CD14-positive monocyte (primary cell): ENCODE data around the gene ADAM11. TPM values are rescaled to one million over a fixed set of nuclear protein-coding genes. Genes with fewer than 3 reads are reported as not detected.

ENCODE experiments used
- DNase-seq, 3 donors: peaks; one replicate each; pipeline ENCODE4 v3.0.0-alpha.2; 2011 to 2022
- H2AFZ ChIP-seq: 2 replicates; pipeline ENCODE4 v1.6.0; 2012; ENCODE audit warnings: mild to moderate bottlenecking, low read depth, low read length, inconsistent platforms; ENCODE audit not compliant: insufficient read depth, poor library complexity, severe bottlenecking
- H3K27ac ChIP-seq, 2 donors: 1 replicate in 1 of 2; 2 replicates in 1 of 2; pipeline ENCODE4 v1.5.1; 2012 to 2013; ENCODE audit warnings: low read length in 2 of 2, control low read depth in 1 of 2, inconsistent platforms in 1 of 2, low read depth in 1 of 2, mild to moderate bottlenecking in 1 of 2
- H3K27me3 ChIP-seq, 2 donors: one replicate each; pipeline versions ENCODE4 v1.6.0 to v1.6.1; 2011 to 2013; ENCODE audit warnings: low read length in 2 of 2; ENCODE audit not compliant: control insufficient read depth in 2 of 2, insufficient read depth in 2 of 2
- H3K36me3 ChIP-seq, 2 donors: replicated peaks in 1 of 2; 1 replicate in 1 of 2; 2 replicates in 1 of 2; pipeline versions ENCODE4 v1.5.1 to v1.6.1; 2012 to 2013; ENCODE audit warnings: low read length in 2 of 2, control low read depth in 1 of 2, inconsistent platforms in 1 of 2, mild to moderate bottlenecking in 1 of 2; ENCODE audit not compliant: insufficient read depth in 2 of 2, control insufficient read depth in 1 of 2
- H3K4me1 ChIP-seq, 2 donors: 1 replicate in 1 of 2; 2 replicates in 1 of 2; pipeline versions ENCODE4 v1.5.1 to v1.6.1; 2012 to 2013; ENCODE audit warnings: low read length in 2 of 2, control low read depth in 1 of 2, inconsistent platforms in 1 of 2, mild to moderate bottlenecking in 1 of 2, moderate library complexity in 1 of 2; ENCODE audit not compliant: insufficient read depth in 2 of 2, control insufficient read depth in 1 of 2
- H3K4me2 ChIP-seq: replicated peaks from 2 replicates; pipeline ENCODE3; 2012; ENCODE audit warnings: low read length, moderate library complexity, mild to moderate bottlenecking; ENCODE audit not compliant: poor library complexity, severe bottlenecking; ENCODE audit errors: extremely low read depth
- H3K4me3 ChIP-seq, 3 experiments: fragments of 200-600 bp in 1 of 3; sonication (generic) in 1 of 3; replicated peaks in 1 of 3; 1 replicate in 2 of 3; 2 replicates in 1 of 3; pipeline ENCODE4 v1.5.1; 2011 to 2013; ENCODE audit warnings: low read length in 3 of 3, mild to moderate bottlenecking in 3 of 3, control low read depth in 2 of 3, low read depth in 2 of 3, inconsistent platforms in 1 of 3, moderate library complexity in 1 of 3
- H3K79me2 ChIP-seq: 2 replicates; pipeline ENCODE4 v1.6.0; 2012; ENCODE audit warnings: mild to moderate bottlenecking, control low read depth, inconsistent platforms, low read length, moderate library complexity; ENCODE audit not compliant: insufficient read depth
- H3K9ac ChIP-seq: 2 replicates; pipeline ENCODE4 v1.6.0; 2017; ENCODE audit warnings: low read length, mild to moderate bottlenecking; ENCODE audit not compliant: insufficient read depth, poor library complexity, severe bottlenecking
- H3K9me3 ChIP-seq, 2 donors: replicated peaks in 1 of 2; 1 replicate in 1 of 2; 2 replicates in 1 of 2; pipeline versions ENCODE4 v1.5.1 to v1.6.1; 2012 to 2013; ENCODE audit warnings: low read length in 2 of 2, control low read depth in 1 of 2; ENCODE audit not compliant: control insufficient read depth in 1 of 2, insufficient read depth in 1 of 2
- H4K20me1 ChIP-seq: 2 replicates; pipeline ENCODE4 v1.6.0; 2012; ENCODE audit warnings: mild to moderate bottlenecking, low read length, control low read depth, moderate library complexity; ENCODE audit not compliant: insufficient read depth
- H3K27ac Mint-ChIP-seq, 7 donors: one replicate each; pipeline ENCODE4 v1.8.0; 2020; ENCODE audit warnings: mild to moderate bottlenecking in 7 of 7, mixed read lengths in 7 of 7, moderate library complexity in 6 of 7, inconsistent platforms in 2 of 7
- H3K27me3 Mint-ChIP-seq, 3 donors: one replicate each; pipeline ENCODE4 v1.8.0; 2021 to 2022; ENCODE audit warnings: low read depth in 3 of 3, mild to moderate bottlenecking in 3 of 3, mixed read lengths in 3 of 3, moderate library complexity in 3 of 3, inconsistent platforms in 1 of 3
- H3K36me3 Mint-ChIP-seq, 2 donors: one replicate each; pipeline ENCODE4 v1.8.0; 2020; ENCODE audit warnings: mixed read lengths in 2 of 2, inconsistent platforms in 1 of 2, mild to moderate bottlenecking in 1 of 2
- H3K4me1 Mint-ChIP-seq: one replicate; pipeline ENCODE4 v1.8.0; 2020; ENCODE audit warnings: mild to moderate bottlenecking, mixed read lengths
- H3K4me3 Mint-ChIP-seq, 2 donors: one replicate each; pipeline ENCODE4 v1.8.0; 2020; ENCODE audit warnings: mild to moderate bottlenecking in 2 of 2, mixed read lengths in 2 of 2, moderate library complexity in 1 of 2
- H3K9me3 Mint-ChIP-seq, 7 donors: one replicate each; pipeline ENCODE4 v1.8.0; 2020 to 2022; ENCODE audit warnings: mixed read lengths in 7 of 7, mild to moderate bottlenecking in 6 of 7, moderate library complexity in 6 of 7, inconsistent platforms in 2 of 7
- WGBS: methylation state at CpG from one replicate; pipeline ENCODE4 v1.1.5; 2013; ENCODE audit warnings: missing lambda C conversion rate; ENCODE audit not compliant: insufficient coverage; 5-methylcytosine and 5-hydroxymethylcytosine counted together
- intact Hi-C, 2 donors: fragments of 100-400 bp; cut with micrococcal nuclease; formaldehyde crosslinking; loops; one replicate each; pipeline versions ENCODE4 v1.15.0 to v1.15.1; 2023
- polyA plus RNA-seq, 3 donors: library from polyadenylated mRNA; depleted of rRNA in 1 of 3; unstranded in 2 of 3; stranded (reverse) in 1 of 3; fragments of 300-500 nt in 2 of 3; fragments of >200 nt in 1 of 3; fragmentation: Illumina TruSeq in 2 of 3; gene quantifications; 1 replicate in 2 of 3; 2 replicates in 1 of 3; pipeline ENCODE4 v1.2.3, GENCODE V29; 2012 to 2021
- TF ChIP-seq, protein P1 (sequence below): fragments of 200-600 bp; IDR thresholded peaks from one replicate; pipeline ENCODE4 v1.8.0; 2022; ENCODE audit warnings: antibody characterized with exemption, mild to moderate bottlenecking

Gene ADAM11
- polyA plus RNA-seq, 3 donors = 0.19 TPM; not detected in 2

DNA sequence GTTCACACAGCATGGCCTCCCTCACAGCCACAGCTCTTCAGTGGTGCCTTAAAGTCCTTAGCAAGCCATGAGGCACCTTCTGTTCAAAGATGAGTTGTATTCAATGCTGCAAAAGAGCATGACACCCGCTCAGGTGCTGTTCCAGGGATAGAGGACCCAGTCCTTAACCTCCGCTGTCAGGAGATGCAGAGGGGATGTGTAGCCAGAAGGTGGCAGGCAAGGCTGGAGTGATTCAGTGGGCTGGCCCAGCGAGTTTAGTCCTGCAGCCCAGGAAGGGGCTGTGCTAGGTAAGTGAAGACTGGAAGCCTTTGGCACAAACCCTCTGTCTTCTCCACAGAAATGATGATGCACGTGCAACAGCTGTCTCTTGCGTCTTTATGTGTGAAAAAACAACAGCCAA, 25.0 kb upstream of the ADAM11 start:
- peaks cover 51 to 84% of the 10 kb centered on the region in 2 donors for H3K36me3 Mint-ChIP-seq
- no peaks in the 10 kb centered on the region for H3K27me3 Mint-ChIP-seq
- Histone ChIP-seq H3K4me1 (no peaks in the 10 kb centered on the region), H2AFZ (no peak overlapping the region), H4K20me1 (no peaks in the 10 kb centered on the region), H3K9me3 (no peaks in the 10 kb centered on the region), H3K79me2 (no peaks in the 10 kb centered on the region), H3K27me3 (no peaks in the 10 kb centered on the region), H3K4me2 (no peak overlapping the region), H3K36me3 (peaks cover 17 to 76% of the 10 kb centered on the region in 2 donors), H3K27ac (no peak overlapping the region), H3K4me3 (no peak overlapping the region), H3K9ac (no peak overlapping the region)
- H3K27ac Mint-ChIP-seq = no peak overlapping the region
- no peak for DNase-seq
- intact Hi-C loops = no loop called here
- TF ChIP-seq, protein P1, sequence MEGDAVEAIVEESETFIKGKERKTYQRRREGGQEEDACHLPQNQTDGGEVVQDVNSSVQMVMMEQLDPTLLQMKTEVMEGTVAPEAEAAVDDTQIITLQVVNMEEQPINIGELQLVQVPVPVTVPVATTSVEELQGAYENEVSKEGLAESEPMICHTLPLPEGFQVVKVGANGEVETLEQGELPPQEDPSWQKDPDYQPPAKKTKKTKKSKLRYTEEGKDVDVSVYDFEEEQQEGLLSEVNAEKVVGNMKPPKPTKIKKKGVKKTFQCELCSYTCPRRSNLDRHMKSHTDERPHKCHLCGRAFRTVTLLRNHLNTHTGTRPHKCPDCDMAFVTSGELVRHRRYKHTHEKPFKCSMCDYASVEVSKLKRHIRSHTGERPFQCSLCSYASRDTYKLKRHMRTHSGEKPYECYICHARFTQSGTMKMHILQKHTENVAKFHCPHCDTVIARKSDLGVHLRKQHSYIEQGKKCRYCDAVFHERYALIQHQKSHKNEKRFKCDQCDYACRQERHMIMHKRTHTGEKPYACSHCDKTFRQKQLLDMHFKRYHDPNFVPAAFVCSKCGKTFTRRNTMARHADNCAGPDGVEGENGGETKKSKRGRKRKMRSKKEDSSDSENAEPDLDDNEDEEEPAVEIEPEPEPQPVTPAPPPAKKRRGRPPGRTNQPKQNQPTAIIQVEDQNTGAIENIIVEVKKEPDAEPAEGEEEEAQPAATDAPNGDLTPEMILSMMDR = no peak
- no peaks in the 10 kb centered on the region for H3K9me3 Mint-ChIP-seq
- WGBS = 84% methylated on average over 2 of the region's 5 CpGs
- no peak overlapping the region for H3K4me3 Mint-ChIP-seq
- no peaks in the 10 kb centered on the region for H3K4me1 Mint-ChIP-seq

DNA sequence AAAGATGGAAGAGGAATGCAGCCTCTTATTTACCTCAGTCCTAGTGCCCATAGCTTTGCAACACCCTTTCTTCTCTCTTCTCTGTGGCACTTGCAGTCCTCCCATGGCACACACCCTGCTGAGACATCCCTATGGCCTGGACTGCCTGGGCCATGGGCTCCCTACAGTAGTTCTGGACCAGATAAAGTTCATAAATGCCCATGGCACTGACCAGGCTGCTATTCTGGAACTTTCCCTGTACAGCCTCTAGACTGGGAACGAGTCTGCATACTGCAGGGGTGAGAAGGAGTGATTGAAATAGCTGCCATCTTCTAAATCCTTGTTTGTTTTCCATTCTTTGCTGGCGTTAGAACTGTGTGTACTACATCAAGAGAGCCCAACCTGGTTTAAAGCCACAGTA, 24.5 kb upstream of the ADAM11 start:
- H3K27me3 Mint-ChIP-seq = no peaks in the 10 kb centered on the region
- Histone ChIP-seq H3K4me1 (no peaks in the 10 kb centered on the region), H3K4me2 (no peak overlapping the region), H3K4me3 (no peak overlapping the region), H2AFZ (no peak overlapping the region), H3K79me2 (no peaks in the 10 kb centered on the region), H3K27ac (no peak overlapping the region), H3K27me3 (no peaks in the 10 kb centered on the region), H3K36me3 (peaks cover 17 to 78% of the 10 kb centered on the region in 2 donors), H4K20me1 (no peaks in the 10 kb centered on the region), H3K9ac (no peak overlapping the region), H3K9me3 (no peaks in the 10 kb centered on the region)
- H3K27ac Mint-ChIP-seq = no peak overlapping the region
- no peak overlapping the region for H3K4me3 Mint-ChIP-seq
- H3K4me1 Mint-ChIP-seq = no peaks in the 10 kb centered on the region
- peaks cover 51 to 85% of the 10 kb centered on the region in 2 donors for H3K36me3 Mint-ChIP-seq
- H3K9me3 Mint-ChIP-seq = no peaks in the 10 kb centered on the region
- intact Hi-C loops = no loop called here
- no peak for DNase-seq
- WGBS = no CpG with 5 or more reads among the region's 2 CpGs
- TF ChIP-seq, protein P1 = no peak
